Astrocyte of the hippocampus (primary cell): ENCODE measurements around the gene NET1.

Experiments used
- DNase-seq: peaks from one replicate; pipeline ENCODE4 v3.0.0; 2011; ENCODE audit warnings: low read depth, low spot score

Gene NET1

DNA sequence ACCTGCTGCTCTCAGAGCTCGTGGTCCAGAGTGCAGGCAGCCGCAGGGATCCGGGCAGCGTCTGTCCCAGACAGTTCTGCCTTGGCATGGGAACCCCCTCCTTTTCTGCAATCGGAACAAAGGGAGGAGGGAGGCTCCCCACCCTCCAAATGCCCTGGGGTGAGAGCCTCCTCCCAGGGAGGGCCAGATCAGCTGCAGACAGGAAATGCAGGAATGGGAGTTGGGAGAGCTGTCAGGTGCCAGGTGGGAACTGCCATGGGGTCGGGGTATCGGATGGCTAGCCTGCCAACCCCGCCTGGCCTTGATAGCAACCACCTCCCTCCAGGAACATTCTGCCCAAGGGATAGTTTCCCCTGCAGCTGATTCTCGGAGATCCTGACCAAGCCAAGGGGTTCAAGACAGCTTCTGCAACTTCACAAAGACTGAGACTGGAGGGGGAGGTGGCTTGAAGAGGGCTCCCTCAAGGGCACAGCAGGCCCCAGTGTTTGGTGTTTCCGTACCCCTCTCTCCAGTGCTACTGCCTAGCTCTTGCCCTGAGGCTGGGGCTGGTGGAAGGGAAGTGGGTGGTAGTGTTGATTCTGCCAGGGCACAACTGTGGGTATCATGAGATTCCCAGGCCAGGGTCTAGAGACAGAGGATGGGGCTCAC lies 87.3 kb downstream of the NET1 start, which contains the start of gene CALML5:
TSS of gene CALML5 (minus strand) at position 78 of the 648 bp plus-strand sequence. CDS start 132 bp downstream, outside the sequence.
- DNase-seq: no peak

DNA sequence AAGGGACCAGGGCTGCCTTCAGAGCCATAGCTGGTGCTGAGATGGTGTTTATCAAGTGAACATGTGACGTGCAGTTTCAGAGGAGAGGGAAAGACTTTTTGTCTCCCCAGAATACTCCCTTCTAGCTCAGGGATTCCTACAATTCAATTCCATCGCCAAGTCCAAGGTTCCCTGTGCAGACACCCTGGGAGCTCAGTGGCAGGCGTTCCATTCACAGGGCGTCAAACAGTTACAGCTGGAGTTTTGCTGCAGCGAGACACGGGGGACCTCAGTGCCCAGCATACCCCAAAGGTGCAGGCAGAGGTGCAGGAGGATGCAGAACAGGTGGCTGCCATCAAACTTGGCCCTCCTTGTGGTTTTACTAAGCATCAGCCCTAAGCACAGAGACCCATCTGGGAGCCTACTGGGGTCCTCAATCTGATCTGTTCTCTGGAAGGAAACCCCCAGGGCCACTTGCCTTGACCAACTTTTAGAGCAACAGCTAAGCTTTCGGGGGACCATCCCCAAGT lies 87.9 kb downstream of the NET1 start:
- DNase-seq: no peak

DNA sequence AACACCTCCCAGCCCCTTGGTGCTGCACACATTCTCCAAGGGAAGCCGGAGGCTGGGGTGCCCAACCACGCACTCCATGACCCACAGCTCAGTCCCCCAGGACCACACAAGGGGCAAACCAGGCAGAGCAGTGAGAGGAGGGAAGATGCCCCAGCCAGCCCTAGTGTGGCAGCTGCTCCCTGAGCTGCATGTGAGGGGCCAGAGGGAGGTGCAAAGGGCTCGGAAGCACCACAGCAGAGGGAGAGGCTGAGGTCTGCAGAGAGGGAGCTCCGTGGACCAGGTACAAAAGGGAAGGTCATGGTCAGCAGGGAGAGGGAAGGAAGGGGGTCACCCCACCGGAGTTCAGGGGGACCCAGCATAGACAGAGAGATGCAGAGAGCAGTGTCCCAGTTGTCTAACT lies 88.6 kb downstream of the NET1 start:
- no peak for DNase-seq

DNA sequence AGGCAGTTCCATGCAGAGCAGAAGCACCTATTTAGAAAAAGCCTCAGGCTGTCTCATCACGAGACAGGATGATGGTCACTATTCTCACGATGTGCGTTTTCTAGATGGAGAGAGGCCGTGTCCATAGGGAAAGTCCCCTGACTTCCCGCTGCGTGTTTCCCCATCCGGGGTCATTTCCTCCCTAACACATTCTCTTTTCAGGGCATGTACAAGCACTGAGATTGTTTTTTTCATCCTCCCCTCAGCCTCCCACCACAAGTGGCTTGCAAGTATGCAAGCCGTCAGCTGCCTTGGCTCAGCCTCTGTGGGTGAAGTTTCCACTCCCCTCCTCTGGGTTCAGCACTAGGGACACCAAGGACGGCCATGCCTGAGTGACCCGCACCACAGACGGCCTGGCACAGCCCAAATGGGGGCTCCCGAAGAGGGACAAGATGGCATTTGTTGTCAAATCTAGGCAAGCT lies 89.7 kb downstream of the NET1 start:
- peak; percentile 14 for DNase-seq

DNA sequence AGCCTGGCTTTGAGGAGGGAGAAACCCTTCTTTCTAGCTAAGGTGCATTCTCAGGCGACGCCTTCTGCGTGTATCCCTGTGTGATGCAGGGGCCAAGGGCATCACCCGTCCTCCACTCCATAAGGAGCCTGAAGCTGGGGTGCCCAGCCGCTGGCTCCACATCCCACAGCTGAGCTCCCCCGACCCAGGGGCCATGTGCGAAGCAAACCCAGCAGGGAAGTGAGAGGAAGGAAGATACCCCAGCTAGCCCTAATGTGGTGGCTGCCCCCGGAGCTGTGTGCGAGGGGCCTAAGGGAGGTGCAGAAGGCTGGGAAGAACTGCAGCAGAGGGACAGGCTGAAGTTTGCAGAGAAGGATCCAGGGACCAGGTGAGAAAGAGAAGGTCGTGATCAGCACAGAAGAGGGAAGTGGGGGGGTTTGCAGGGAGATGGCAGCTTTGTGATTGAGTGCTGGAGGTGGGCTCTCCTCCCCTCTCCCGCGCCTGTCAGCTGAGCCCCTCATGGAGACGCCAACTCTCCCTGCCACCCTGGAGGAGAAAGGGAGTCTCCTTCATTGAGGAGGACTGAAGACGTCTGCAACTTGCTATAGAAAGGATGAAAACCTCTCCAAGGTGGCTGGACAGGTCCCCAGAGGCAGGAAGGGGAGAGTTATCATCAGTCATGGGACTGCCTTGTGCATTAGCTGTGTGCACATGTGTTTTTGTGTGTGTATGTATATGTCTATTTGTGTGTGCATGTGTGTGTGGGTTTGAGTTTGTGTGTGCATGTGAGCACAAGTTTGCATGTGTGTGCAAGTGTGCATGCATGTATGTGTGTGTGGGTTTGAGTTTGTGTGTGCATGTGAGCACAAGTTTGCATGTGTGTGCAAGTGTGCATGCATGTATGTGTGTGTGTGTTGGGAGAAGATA lies 90.5 kb downstream of the NET1 start:
- DNase-seq: no peak

DNA sequence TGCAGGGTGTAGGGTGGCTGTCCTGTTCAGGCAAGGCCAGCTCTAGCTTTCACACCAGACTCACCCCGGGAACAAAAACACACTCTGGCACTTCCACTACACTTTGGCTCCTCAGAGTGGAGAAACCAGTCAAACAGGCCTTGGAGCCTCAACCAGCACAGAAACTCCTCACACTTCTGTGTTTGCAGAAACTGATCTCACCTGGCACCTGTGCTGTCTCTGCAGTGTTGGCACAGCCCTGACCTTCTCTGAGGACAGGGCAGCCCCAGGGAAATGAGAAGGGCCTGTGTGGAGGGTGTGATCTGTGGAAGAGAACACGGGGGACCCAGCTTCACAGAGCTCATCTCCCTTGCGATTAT lies 91.1 kb downstream of the NET1 start:
- no peak for DNase-seq

DNA sequence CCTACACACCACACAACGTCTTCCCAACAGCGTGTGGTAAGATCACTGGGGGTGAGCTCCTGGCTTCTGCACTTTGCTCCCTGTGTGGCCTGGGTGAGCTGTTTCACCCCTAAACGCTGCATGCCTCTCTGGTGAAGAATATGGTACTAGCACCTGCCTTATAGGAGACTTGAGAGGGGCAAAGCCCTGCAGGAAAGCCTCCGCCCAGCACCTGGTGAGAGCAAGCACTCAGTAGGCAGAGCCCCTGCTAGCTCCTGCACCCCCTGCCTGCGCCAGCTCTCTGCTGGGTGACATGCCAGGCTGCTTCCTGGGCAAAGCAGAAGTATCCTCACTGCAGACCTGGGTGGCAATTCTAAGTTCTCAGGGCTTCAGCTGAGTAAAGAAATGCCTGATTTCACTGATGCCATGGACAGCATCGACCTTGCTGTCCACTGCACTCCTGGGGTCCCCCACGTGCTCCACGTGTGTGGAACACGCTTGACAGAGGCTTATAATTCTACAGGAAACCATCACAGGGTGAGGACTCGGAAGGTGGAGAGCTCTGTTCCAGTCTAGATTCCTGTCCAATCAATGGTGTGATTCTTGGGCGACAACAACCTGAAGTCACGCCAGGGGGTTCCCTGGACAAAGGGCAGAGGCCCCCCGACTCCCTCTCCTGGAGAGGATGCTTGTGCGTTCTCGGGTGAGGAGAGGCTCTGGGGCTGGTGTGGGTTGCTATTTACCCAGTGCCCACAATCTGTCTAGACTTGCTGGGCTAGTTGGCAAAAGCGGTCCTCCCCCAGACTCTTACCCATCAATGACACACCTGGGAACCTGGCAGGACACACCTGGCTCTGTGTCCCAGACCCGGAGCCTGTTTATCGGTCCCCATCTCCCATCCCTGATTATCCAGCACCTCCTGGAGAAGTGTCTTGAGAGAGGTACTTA lies 92.1 kb downstream of the NET1 start:
- no peak for DNase-seq

DNA sequence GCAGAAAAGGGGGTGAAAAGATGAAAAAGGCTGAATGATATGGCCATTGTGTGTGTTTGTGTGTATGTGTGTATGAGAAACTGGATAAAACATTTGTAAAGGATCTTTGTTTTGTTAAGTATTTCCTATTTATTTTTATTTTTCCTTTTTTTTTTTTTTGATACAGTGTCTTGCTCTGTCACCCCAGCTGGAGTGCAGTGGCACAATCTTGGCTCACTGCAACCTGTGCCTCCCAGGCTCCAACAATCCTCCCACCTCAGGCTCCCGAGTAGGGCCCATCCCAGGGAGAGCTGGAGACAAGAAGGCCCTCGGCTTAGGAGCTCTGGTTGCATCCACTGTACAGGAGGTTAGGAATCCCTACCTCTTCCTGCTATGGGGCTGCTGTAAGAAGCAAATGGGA lies 93.9 kb downstream of the NET1 start:
- DNase-seq: no peak

DNA sequence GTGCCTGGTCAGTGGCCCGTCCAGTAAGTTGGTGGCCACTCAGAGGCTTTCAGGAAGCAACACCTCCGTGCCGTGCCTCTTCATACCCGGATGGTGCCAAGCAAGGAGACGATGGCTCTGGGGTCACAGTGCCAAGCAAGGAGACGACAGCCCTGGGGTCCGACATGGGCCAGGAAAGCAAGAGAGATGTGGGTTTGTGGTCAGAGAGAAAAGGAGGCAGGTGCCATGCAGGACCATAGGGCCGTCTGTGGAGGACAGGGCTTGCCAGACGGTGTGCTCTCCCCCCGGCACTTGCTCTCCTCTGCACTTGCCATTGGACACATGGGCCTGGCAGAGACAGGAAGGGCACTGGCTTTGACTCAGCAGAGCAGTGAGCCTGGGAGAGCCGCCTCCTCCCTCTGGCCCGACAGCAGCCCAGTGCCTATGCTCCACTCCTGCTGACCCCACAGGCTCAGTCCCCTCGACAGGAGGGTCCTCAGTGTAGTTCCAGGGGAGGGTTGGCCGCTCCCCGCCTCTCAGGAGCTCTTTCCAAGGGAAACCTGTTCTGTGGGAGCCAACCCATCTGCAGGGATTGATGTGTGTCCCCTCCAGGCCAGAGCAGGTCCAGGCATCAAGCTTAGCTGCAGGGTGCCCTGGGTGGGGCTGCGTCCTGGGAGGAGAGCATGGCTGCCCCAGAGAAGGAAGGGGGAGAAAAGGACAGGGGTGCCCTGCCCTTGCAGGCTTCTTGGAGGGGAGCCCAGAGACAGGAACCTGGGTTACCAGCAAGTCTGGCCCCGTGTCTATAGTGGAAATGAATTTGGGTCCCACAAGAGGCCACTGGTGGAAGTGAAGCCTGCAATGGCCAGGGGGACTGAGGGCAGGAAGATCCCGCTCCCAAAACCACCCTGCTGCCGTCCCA lies 94.6 kb downstream of the NET1 start:
- DNase-seq: no peak

DNA sequence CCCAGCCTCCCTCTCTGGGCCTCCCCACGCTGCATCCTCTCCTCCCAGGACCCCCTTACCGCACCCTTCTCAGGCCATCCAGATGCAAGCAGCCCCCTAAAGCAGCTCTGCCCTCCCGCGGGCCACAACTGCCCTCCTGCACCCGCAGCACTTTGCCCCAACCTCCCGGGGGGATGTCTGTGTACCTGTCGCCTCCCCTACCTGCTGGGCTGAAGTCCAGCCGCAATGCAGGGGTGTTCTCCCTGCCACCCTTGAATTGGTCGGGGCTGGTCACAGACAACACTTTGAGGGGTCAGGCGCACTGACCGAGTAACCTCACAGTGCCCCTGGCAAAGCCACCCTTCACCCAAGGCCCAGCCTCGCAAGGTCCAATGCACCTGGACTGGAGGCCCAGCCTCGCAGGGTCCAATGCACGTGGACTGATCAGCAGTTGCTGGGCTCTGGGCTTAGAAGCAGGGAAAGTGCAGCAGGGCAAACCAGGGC lies 95.3 kb downstream of the NET1 start:
- DNase-seq: no peak

DNA sequence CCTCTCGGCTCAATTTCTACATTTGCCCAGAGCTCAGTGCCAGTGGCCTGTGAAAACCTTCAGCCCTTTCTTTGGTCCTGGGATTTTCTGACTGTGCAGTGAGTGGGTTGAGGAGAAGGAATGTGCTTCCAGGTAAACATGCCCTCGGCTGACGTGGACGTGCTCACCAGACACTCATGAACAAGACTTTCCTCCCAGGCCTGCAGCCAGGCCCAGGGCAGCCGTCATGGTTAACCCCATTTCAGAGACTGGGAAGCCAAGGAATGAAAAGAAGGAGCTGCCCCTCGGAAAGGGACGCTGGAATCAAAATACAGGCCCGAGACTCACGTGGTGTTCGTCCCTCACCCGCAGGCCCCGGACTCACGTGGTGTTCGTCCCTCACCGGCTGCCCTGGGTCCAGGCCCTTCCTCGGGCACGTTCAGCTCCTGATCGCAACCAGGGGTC lies 95.8 kb downstream of the NET1 start:
- no peak for DNase-seq
